ENCODE results near the gene VASP.

The VASP gene

DNA sequence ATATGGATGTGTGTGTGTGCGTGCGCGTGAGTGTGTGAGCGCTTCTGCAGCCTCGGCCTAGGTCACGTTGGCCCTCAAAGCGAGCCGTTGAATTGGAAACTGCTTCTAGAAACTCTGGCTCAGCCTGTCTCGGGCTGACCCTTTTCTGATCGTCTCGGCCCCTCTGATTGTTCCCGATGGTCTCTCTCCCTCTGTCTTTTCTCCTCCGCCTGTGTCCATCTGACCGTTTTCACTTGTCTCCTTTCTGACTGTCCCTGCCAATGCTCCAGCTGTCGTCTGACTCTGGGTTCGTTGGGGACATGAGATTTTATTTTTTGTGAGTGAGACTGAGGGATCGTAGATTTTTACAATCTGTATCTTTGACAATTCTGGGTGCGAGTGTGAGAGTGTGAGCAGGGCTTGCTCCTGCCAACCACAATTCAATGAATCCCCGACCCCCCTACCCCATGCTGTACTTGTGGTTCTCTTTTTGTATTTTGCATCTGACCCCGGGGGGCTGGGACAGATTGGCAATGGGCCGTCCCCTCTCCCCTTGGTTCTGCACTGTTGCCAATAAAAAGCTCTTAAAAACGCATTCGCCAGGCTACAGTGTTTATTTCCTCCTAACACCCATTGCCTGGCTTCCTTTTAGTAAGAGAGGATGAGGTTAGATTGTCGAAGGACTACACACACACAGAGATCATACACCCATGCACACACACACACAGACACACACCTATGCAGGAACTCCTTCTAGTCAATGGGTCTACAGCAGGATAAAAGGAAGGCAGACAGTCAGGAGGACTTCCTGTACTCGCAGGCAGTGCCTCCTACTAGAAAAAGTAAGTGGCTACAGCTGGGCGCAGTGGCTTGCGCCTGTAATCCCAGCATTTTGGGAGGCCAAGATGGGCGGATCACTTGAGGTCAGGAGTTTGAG is 32.4 kb upstream of the VASP start:
- no peak for DNase-seq (ENCODE audit: low read depth, low spot score)
- no peaks in the 10 kb centered on the region for H3K9me3 ChIP-seq (ENCODE audit: control insufficient read depth, insufficient read depth, low read length)
- H3K36me3 ChIP-seq (ENCODE audit: control insufficient read depth, insufficient read depth, low read length) = no peaks in the 10 kb centered on the region
- no peak overlapping the region for H3K27ac ChIP-seq (ENCODE audit: low read length)
- no peaks in the 10 kb centered on the region for H3K4me1 ChIP-seq (ENCODE audit: control insufficient read depth, insufficient read depth, low read length)
- H3K4me3 ChIP-seq (ENCODE audit: low read length) = no peak overlapping the region
- no CpG with 5 or more reads among the region's 28 CpGs for WGBS (ENCODE audit: insufficient coverage, insufficient read length)
- H3K27me3 ChIP-seq (ENCODE audit: control insufficient read depth, insufficient read depth, low read length) = no peaks in the 10 kb centered on the region

DNA sequence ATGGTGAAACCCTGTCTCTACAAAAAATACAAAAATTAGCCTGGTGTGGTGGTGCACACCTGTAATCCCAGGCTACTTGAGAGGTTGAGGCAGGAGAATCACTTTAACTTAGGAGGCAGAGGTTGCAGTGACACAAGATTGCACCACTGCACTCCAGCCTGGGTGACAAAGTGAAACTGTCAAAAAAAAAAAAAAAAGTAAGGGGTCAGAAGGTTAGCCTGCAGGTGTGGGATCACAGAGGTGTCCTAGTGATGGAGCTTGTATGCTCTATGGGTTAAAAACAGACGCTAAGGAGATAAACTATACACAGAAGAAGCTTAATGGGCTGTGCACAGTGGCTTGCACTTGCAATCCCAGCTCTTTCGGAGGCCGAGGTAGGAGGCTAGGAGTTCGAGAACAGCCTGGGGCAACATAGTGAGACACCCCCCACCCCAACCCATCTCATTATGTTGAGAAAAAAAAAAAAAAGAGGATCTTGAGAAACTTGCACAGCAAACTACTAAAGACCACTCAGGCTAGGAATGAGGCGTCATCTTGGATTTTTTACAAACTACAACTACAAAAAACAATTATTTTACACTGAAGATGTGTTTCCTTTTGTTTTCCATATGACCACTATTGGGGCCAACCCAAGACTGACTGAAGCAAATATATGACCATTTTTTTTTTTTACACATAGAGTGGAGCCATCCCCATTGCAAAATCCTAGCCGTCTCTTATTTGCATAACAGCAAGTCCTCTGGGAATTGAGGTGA is 31.6 kb upstream of the VASP start:
- no peaks in the 10 kb centered on the region for H3K9me3 ChIP-seq (ENCODE audit: control insufficient read depth, insufficient read depth, low read length)
- H3K36me3 ChIP-seq (ENCODE audit: control insufficient read depth, insufficient read depth, low read length) = no peaks in the 10 kb centered on the region
- WGBS (ENCODE audit: insufficient coverage, insufficient read length) = no CpG with 5 or more reads among the region's 6 CpGs
- no peaks in the 10 kb centered on the region for H3K27me3 ChIP-seq (ENCODE audit: control insufficient read depth, insufficient read depth, low read length)
- H3K4me3 ChIP-seq (ENCODE audit: low read length) = no peak overlapping the region
- no peak for DNase-seq (ENCODE audit: low read depth, low spot score)
- no peak overlapping the region for H3K27ac ChIP-seq (ENCODE audit: low read length)
- no peaks in the 10 kb centered on the region for H3K4me1 ChIP-seq (ENCODE audit: control insufficient read depth, insufficient read depth, low read length)

DNA sequence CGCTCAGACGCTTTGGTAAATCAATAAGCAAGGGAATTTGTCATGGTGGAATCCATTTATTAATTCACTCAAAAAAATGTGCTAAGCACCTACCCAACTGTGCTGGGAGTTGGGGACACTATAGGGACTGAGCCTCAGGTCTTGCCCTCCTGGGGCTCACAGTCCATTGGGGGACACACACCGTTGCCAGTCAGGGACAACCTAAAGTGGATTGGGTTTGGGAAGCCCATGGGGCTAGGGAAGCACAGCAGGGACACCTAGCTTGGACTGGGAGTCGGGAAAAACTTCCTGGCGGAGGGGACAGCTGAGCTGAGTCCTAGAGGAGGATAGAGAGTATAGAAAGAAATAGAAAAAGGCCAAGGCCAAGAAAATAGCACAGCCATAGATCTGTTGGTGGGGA is 31.0 kb upstream of the VASP start:
- no peak overlapping the region for H3K27ac ChIP-seq (ENCODE audit: low read length)
- no peaks in the 10 kb centered on the region for H3K27me3 ChIP-seq (ENCODE audit: control insufficient read depth, insufficient read depth, low read length)
- no peaks in the 10 kb centered on the region for H3K4me1 ChIP-seq (ENCODE audit: control insufficient read depth, insufficient read depth, low read length)
- no peak overlapping the region for H3K4me3 ChIP-seq (ENCODE audit: low read length)
- H3K36me3 ChIP-seq (ENCODE audit: control insufficient read depth, insufficient read depth, low read length) = no peaks in the 10 kb centered on the region
- H3K9me3 ChIP-seq (ENCODE audit: control insufficient read depth, insufficient read depth, low read length) = no peaks in the 10 kb centered on the region
- no CpG with 5 or more reads among the region's 5 CpGs for WGBS (ENCODE audit: insufficient coverage, insufficient read length)
- no peak for DNase-seq (ENCODE audit: low read depth, low spot score)

DNA sequence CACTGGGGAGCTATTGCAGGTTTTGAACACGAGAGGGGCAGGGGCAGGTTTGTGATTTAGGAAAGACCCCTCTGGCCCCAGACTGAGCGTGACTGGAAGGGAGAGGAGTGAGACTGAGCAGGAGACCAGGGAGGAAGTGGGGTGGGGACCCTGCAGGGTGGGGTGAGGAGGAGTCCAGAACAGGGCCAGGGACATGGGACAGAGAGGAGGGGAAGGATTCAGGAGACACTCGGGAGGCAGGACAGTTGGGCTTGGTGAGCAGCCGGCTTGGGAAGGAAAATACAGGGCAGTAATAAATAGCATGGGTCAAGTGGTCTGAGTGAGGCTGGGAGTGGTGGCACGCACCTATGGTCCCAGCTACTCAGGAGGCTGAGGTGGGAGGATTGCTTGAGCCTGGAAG is 30.1 kb upstream of the VASP start:
- Histone ChIP-seq H3K4me1 (ENCODE audit: control insufficient read depth, insufficient read depth, low read length) (no peaks in the 10 kb centered on the region), H3K27me3 (ENCODE audit: control insufficient read depth, insufficient read depth, low read length) (no peaks in the 10 kb centered on the region), H3K36me3 (ENCODE audit: control insufficient read depth, insufficient read depth, low read length) (no peaks in the 10 kb centered on the region), H3K27ac (ENCODE audit: low read length) (no peak overlapping the region), H3K4me3 (ENCODE audit: low read length) (no peak overlapping the region), H3K9me3 (ENCODE audit: control insufficient read depth, insufficient read depth, low read length) (no peaks in the 10 kb centered on the region)
- no peak for DNase-seq (ENCODE audit: low read depth, low spot score)
- no CpG with 5 or more reads among the region's 5 CpGs for WGBS (ENCODE audit: insufficient coverage, insufficient read length)

DNA sequence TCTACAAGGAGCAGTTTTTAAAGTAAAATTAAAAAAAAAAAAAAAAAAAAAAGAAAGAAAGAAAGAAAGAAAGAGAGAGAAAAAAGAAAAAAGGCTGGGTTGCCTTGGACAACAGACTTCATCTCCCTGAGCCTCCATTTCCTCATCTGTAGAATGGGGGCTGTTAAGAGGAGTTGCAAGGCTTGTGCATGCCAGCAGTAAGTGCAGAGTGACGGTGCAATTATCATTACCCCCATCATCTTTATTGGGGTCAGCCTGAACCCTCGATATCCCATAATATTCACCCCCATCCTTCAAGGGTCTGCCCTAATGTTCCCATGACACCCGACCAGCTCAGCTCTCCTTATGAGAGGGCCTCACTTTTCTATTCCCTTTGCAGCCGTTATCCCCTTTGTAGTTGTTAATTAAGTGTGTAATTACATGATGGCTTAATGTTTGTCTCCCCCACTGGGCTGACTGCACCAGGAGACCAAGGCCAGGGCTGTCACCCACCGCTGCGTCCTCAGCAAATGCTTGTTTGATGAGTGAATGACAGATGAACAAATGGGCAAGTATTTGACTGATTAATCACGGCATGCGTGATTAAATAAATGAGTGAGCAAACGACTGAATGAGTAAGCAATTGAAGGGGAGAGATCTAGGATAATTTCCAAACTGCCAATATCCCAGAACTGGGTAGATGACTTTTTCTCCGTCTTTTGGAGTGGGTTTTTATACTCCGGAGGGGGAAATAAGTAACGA is 29.4 kb upstream of the VASP start:
- Histone ChIP-seq H3K4me3 (ENCODE audit: low read length) (peak overlapping the region; percentile 13; the same call in 1 of the 2 replicates), H3K27me3 (ENCODE audit: control insufficient read depth, insufficient read depth, low read length) (no peaks in the 10 kb centered on the region), H3K4me1 (ENCODE audit: control insufficient read depth, insufficient read depth, low read length) (no peaks in the 10 kb centered on the region), H3K36me3 (ENCODE audit: control insufficient read depth, insufficient read depth, low read length) (no peaks in the 10 kb centered on the region), H3K27ac (ENCODE audit: low read length) (no peak overlapping the region), H3K9me3 (ENCODE audit: control insufficient read depth, insufficient read depth, low read length) (no peaks in the 10 kb centered on the region)
- DNase-seq (ENCODE audit: low read depth, low spot score) = no peak
- no CpG with 5 or more reads among the region's 12 CpGs for WGBS (ENCODE audit: insufficient coverage, insufficient read length)

DNA sequence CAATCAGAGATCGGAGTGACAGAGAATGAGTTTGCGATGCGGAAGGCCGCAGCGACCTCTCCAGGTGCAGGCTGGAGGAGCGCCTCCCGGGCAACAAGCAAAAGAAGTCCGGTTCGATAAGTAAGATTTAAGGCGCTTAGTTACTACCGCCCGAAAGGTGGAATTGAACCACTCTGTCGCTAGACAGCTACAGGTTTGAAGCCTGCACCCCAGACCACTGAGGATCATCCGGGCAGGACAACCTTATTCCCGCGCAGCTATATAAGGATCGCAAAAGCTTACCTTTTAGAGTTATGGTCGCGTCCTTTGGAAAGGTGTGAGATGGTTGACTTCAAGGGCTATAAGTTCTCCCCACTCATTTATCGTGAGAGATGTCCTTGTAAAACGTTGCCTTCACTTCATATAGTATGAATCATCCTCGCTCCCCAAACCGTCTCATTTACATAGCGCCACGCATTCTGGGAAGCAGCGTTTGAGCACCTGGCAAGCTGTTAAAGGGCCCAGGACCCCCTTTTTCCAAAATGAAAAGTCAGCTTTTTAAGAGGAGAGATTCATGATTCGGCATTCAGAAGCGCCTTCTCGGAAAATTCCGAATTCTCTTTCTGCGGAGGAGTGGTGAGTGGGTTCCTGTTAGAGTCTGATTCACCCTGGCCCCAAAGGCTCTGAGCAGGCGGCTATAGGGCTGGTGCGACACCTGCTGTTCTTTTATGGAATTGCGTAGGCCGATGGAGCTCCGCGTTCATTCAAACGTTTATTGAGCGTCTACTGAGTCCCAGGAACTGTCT is 28.6 kb upstream of the VASP start:
- H3K9me3 ChIP-seq (ENCODE audit: control insufficient read depth, insufficient read depth, low read length) = no peaks in the 10 kb centered on the region
- no peaks in the 10 kb centered on the region for H3K27me3 ChIP-seq (ENCODE audit: control insufficient read depth, insufficient read depth, low read length)
- no peak overlapping the region for H3K27ac ChIP-seq (ENCODE audit: low read length)
- DNase-seq (ENCODE audit: low read depth, low spot score) = no peak
- H3K4me1 ChIP-seq (ENCODE audit: control insufficient read depth, insufficient read depth, low read length) = no peaks in the 10 kb centered on the region
- H3K36me3 ChIP-seq (ENCODE audit: control insufficient read depth, insufficient read depth, low read length) = no peaks in the 10 kb centered on the region
- H3K4me3 ChIP-seq (ENCODE audit: low read length) = peak overlapping the region; percentile 57; the same call in 1 of the 2 replicates
- no CpG with 5 or more reads among the region's 39 CpGs for WGBS (ENCODE audit: insufficient coverage, insufficient read length)

DNA sequence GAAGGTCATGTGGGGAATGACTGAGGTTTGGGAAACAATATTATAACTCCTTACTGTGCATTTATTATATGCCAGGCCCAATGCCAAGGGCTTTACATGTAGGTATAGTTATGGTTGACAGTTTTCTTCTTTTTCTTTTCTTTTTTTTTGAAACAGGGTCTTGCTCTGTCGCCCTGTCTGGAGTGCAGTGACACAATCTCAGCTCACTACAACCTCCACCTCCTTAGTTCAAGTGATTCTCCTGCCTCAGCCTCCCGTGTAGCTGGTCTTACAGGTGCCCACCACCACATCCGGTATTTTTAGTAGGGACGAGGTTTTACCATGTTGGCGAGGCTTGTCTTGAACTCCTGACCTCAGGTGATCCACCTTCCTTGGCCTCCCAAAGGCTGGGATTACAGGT is 24.2 kb upstream of the VASP start:
- no peaks in the 10 kb centered on the region for H3K36me3 ChIP-seq (ENCODE audit: control insufficient read depth, insufficient read depth, low read length)
- no peak overlapping the region for H3K4me3 ChIP-seq (ENCODE audit: low read length)
- H3K27ac ChIP-seq (ENCODE audit: low read length) = no peak overlapping the region
- H3K4me1 ChIP-seq (ENCODE audit: control insufficient read depth, insufficient read depth, low read length) = no peaks in the 10 kb centered on the region
- no peak for DNase-seq (ENCODE audit: low read depth, low spot score)
- H3K9me3 ChIP-seq (ENCODE audit: control insufficient read depth, insufficient read depth, low read length) = no peaks in the 10 kb centered on the region
- H3K27me3 ChIP-seq (ENCODE audit: control insufficient read depth, insufficient read depth, low read length) = no peaks in the 10 kb centered on the region
- no CpG with 5 or more reads among the region's 5 CpGs for WGBS (ENCODE audit: insufficient coverage, insufficient read length)

DNA sequence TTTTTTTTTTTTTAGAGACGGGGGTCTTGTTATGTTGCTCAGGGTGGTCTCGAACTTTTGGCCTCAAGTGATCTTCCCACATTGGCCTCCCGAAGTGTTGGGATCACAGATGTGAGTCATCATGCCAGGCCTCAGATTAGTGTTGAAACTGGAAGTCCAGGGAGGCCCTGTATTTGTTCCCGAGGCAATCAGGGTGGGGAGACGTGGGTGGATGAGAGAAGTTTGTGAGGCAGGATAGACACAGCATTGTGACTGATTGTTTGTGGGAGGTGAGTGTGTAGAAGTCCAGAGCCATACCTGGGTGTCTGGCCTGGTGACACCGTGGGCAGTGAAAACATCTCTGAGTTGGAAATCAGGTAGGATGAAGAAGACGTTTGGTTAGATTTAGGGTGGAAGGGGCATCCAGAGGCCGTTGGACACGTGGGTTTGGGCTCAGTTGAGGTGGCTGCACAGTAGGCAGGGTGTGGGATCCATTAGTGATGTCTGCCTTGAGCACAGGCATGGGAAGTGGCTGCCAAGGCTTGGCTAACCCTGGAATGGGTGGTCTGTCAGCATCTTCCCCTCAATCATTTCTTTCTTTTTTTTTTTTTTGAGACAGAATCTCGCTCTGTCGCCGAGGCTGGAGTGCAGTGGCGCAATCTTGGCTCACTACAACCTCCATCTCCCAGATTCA is 22.9 kb upstream of the VASP start:
- H3K4me3 ChIP-seq (ENCODE audit: low read length) = no peak overlapping the region
- H3K27me3 ChIP-seq (ENCODE audit: control insufficient read depth, insufficient read depth, low read length) = no peaks in the 10 kb centered on the region
- DNase-seq (ENCODE audit: low read depth, low spot score) = no peak
- no peaks in the 10 kb centered on the region for H3K4me1 ChIP-seq (ENCODE audit: control insufficient read depth, insufficient read depth, low read length)
- no CpG with 5 or more reads among the region's 13 CpGs for WGBS (ENCODE audit: insufficient coverage, insufficient read length)
- H3K9me3 ChIP-seq (ENCODE audit: control insufficient read depth, insufficient read depth, low read length) = no peaks in the 10 kb centered on the region
- no peaks in the 10 kb centered on the region for H3K36me3 ChIP-seq (ENCODE audit: control insufficient read depth, insufficient read depth, low read length)
- H3K27ac ChIP-seq (ENCODE audit: low read length) = no peak overlapping the region

DNA sequence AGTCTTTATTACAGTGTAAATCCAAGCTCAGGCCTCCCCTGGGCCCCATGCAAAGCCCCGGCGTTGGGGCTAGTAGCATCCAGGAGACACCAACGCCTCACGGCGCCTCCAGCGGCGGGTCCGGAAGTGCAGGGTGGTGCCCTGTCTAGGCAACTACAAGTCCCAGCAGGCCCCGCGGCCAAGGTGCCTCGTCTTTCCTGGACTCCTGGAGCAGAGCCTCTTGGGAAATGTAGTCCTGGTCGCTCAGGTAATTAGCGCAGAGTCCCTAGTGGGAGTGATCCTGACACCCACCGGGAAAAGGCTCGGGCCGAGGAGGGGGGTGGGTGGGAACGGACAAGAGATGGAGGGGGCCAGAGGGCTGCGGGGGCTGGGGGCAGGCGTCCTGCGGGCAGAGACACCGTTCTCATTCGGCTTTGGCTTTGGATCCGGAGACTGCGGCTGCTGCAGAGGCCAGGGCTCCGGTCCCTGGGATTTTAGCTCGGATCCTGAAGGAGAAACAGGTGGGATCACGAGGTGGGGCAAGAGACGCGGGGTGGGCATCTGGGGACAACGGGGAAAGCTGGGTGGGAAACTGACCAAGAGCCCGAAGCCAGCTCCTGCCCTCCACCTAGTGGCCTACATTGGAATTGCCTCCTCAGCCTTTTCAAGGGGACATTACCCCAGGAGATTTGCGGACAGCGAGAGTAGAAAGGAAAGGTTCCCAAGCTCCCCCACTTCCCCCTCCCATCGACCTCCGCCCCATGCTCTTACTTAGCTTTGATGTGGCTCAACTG is 21.8 kb upstream of the VASP start:
- no peaks in the 10 kb centered on the region for H3K4me1 ChIP-seq (ENCODE audit: control insufficient read depth, insufficient read depth, low read length)
- H3K27ac ChIP-seq (ENCODE audit: low read length) = no peak overlapping the region
- H3K4me3 ChIP-seq (ENCODE audit: low read length) = peak overlapping the region; percentile 58; the same call in 1 of the 2 replicates
- no peaks in the 10 kb centered on the region for H3K27me3 ChIP-seq (ENCODE audit: control insufficient read depth, insufficient read depth, low read length)
- no peaks in the 10 kb centered on the region for H3K36me3 ChIP-seq (ENCODE audit: control insufficient read depth, insufficient read depth, low read length)
- WGBS (ENCODE audit: insufficient coverage, insufficient read length) = no CpG with 5 or more reads among the region's 35 CpGs
- no peaks in the 10 kb centered on the region for H3K9me3 ChIP-seq (ENCODE audit: control insufficient read depth, insufficient read depth, low read length)
- DNase-seq (ENCODE audit: low read depth, low spot score) = no peak
